NCI-H2196 (cell line): ENCODE data around the gene BBS12.

Experiments used
- DNase-seq: peaks from one replicate; lab custom pipeline; 2025; ENCODE audit not compliant: unreplicated experiment; lab: John Stamatoyannopoulos, UW

Gene BBS12

GRCh38 chr4:122793811-122794210 lies 61.3 kb downstream of the BBS12 start:
- DNase-seq = no peak
